HepG2 (cell line): ENCODE measurements around the gene CCDC142. TPM values are rescaled to one million over a fixed set of nuclear protein-coding genes. Genes with fewer than 3 reads are reported as not detected.

ENCODE experiments used
- BCL3 ChIP-seq: sonication (generic); formaldehyde crosslinking; IDR thresholded peaks from 2 replicates; pipeline ENCODE4 v1.5.1; 2020; ENCODE audit warnings: mild to moderate bottlenecking, missing genetic modification reagents, moderate library complexity
- FOXP4 ChIP-seq: sonication (generic); formaldehyde crosslinking; IDR thresholded peaks from 2 replicates; pipeline ENCODE4 v1.4.0; 2020; ENCODE audit warnings: missing genetic modification reagents
- GATAD2A ChIP-seq: IDR thresholded peaks from 2 replicates; pipeline ENCODE4 v1.6.1; 2016
- GZF1 ChIP-seq: sonication (generic); formaldehyde crosslinking; IDR thresholded peaks from 2 replicates; pipeline ENCODE4 v1.5.1; 2020; ENCODE audit warnings: mild to moderate bottlenecking, missing genetic modification reagents
- HNF1B ChIP-seq: sonication (generic); formaldehyde crosslinking; IDR thresholded peaks from 2 replicates; pipeline ENCODE4 v1.5.1; 2020; ENCODE audit warnings: mild to moderate bottlenecking, moderate library complexity, missing genetic modification reagents
- NR2F1 ChIP-seq, 2 experiments: fragments of 450-650 bp in 1 of 2; formaldehyde crosslinking in 1 of 2; IDR thresholded peaks; 2 replicates each; pipeline versions ENCODE4 v1.5.0 to v1.6.1; 2016 to 2020; ENCODE audit warnings: mild to moderate bottlenecking in 1 of 2, missing compliant biosample characterization in 1 of 2, missing genetic modification reagents in 1 of 2, moderate library complexity in 1 of 2
- ONECUT2 ChIP-seq: sonication (generic); formaldehyde crosslinking; IDR thresholded peaks from 2 replicates; pipeline ENCODE4 v1.4.0; 2020; ENCODE audit warnings: missing genetic modification reagents
- PBX2 ChIP-seq: IDR thresholded peaks from 2 replicates; pipeline ENCODE4 v1.6.1; 2016; ENCODE audit warnings: control low read depth
- PHF21A ChIP-seq: sonication (generic); formaldehyde crosslinking; IDR thresholded peaks from 2 replicates; pipeline ENCODE4 v1.5.0; 2020; ENCODE audit warnings: mild to moderate bottlenecking, missing genetic modification reagents
- PRDM10 ChIP-seq: sonication (generic); formaldehyde crosslinking; IDR thresholded peaks from 2 replicates; pipeline ENCODE4 v1.4.0; 2020; ENCODE audit warnings: low read depth, missing genetic modification reagents
- RFXAP ChIP-seq: sonication (generic); formaldehyde crosslinking; IDR thresholded peaks from 2 replicates; pipeline ENCODE4 v1.4.0; 2020; ENCODE audit warnings: missing genetic modification reagents, borderline replicate concordance
- SKI ChIP-seq: fragments of 450-650 bp; IDR thresholded peaks from one replicate; pipeline ENCODE4 v1.6.1; 2018; ENCODE audit warnings: mild to moderate bottlenecking; ENCODE audit not compliant: partially characterized antibody
- TOPORS ChIP-seq: sonication (generic); formaldehyde crosslinking; IDR thresholded peaks from 2 replicates; pipeline ENCODE4 v1.8.0; 2023; ENCODE audit warnings: mild to moderate bottlenecking, missing genetic modification reagents
- YEATS4 ChIP-seq: sonication (generic); formaldehyde crosslinking; IDR thresholded peaks from 2 replicates; pipeline ENCODE4 v1.4.0; 2020; ENCODE audit warnings: missing genetic modification reagents, borderline replicate concordance
- ZBTB2 ChIP-seq: sonication (generic); formaldehyde crosslinking; IDR thresholded peaks from 2 replicates; pipeline ENCODE4 v1.8.0; 2022; ENCODE audit warnings: low read depth, missing genetic modification reagents
- ZFX ChIP-seq: sonication (generic); formaldehyde crosslinking; IDR thresholded peaks from 2 replicates; pipeline ENCODE4 v1.4.0; 2020; ENCODE audit warnings: mild to moderate bottlenecking, low read depth, missing genetic modification reagents, moderate library complexity
- polyA plus RNA-seq, 8 experiments: library from polyadenylated mRNA; depleted of rRNA in 3 of 8; stranded (reverse) in 7 of 8; unstranded in 1 of 8; fragments of >200 nt; fragmentation: Illumina TruSeq in 4 of 8; extraction: Trizol in 4 of 8; gene quantifications; 2 replicates each; pipeline versions ENCODE4 v1.2.1 to v1.2.3, GENCODE V29; 2011 to 2016; ENCODE audit warnings: low read depth in 4 of 8, missing spikeins in 1 of 8, mixed read lengths in 1 of 8; ENCODE audit not compliant: insufficient read depth in 1 of 8
- total RNA-seq, 5 experiments: library from RNA; depleted of rRNA; stranded (reverse); fragments of >200 nt; fragmentation: Illumina TruSeq; extraction: Trizol; gene quantifications; 2 replicates each; pipeline ENCODE4 v1.2.3, GENCODE V29; 2016; ENCODE audit warnings: low read depth in 1 of 5

The CCDC142 gene
- total and polyA plus RNA-seq, 2 of the 13 experiments (the other 11 are each of a cell fraction or from before 2014, with no cell fraction given) = 14.7 to 30.4 TPM

- TF ChIP-seq ZFX (CRISPR knock-in tag) (peak; percentile 33; the same call in 1 of the 2 replicates), GATAD2A (peak; percentile 99), FOXP4 (peak; percentile 79), PHF21A (CRISPR knock-in tag) (peak; percentile 86; the same call in 1 of the 2 replicates), TOPORS (0 out of 2 replicates have a peak, but pooled peaks have one; percentile 61), RFXAP (CRISPR knock-in tag) (peak; percentile 35; the same call in 1 of the 2 replicates), ONECUT2 (CRISPR knock-in tag) (peak; percentile 99), PBX2 (CRISPR knock-in tag) (no peak), SKI (peak; percentile 72), YEATS4 (CRISPR knock-in tag) (0 out of 2 replicates have a peak, but pooled peaks have one; percentile 32), GZF1 (CRISPR knock-in tag) (0 out of 2 replicates have a peak, but pooled peaks have one; percentile 20), PRDM10 (CRISPR knock-in tag) (peak; percentile 96), NR2F1 (CRISPR knock-in tag; IDR thresholded peaks at IDR 0.05) (peak; percentile 37 to 48), ZBTB2 (CRISPR knock-in tag) (0 out of 2 replicates have a peak, but pooled peaks have one; percentile 27), BCL3 (no peak; the same call in 1 of the 2 replicates), HNF1B (CRISPR knock-in tag) (peak; percentile 77; the same call in 1 of the 2 replicates)
Measured at GRCh38 chr2:74488643-74489481, 6.1 kb upstream of the CCDC142 start (continued).
